ENCODE data around the gene RARRES2. TPM values are rescaled to one million over a fixed set of nuclear protein-coding genes. Genes with fewer than 3 reads are reported as not detected.

Gene RARRES2
- total and polyA plus RNA-seq, 2 of the 13 experiments (the other 11 are each of a cell fraction or from before 2014, with no cell fraction given), result 134 to 172 TPM

GRCh38 chr7:150378853-150379440 lies 37.5 kb upstream of the RARRES2 start, which contains the start of gene ZNF775 (continued):
- TF ChIP-seq, protein P1, sequence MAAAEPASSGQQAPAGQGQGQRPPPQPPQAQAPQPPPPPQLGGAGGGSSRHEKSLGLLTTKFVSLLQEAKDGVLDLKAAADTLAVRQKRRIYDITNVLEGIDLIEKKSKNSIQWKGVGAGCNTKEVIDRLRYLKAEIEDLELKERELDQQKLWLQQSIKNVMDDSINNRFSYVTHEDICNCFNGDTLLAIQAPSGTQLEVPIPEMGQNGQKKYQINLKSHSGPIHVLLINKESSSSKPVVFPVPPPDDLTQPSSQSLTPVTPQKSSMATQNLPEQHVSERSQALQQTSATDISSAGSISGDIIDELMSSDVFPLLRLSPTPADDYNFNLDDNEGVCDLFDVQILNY (CRISPR knock-in tag; conservative IDR thresholded peaks at IDR 0.05), result no peak
- TF ChIP-seq ZNF782 (CRISPR knock-in tag; IDR thresholded peaks at IDR 0.05; ENCODE audit: borderline replicate concordance) (no peak), REL (CRISPR knock-in tag; conservative IDR thresholded peaks at IDR 0.05) (no peak), HMG20A (CRISPR knock-in tag; IDR thresholded peaks at IDR 0.05; ENCODE audit: borderline replicate concordance) (peak; percentile 14; the same call in 1 of the 2 replicates), ZNF207 (IDR thresholded peaks at IDR 0.05; ENCODE audit: borderline replicate concordance) (no peak), MTF2 (CRISPR knock-in tag; IDR thresholded peaks at IDR 0.05; ENCODE audit: borderline replicate concordance) (no peak), SP140L (CRISPR knock-in tag; IDR thresholded peaks at IDR 0.05; ENCODE audit: borderline replicate concordance) (no peak), SETDB1 (CRISPR knock-in tag; IDR thresholded peaks at IDR 0.05; ENCODE audit: borderline replicate concordance) (no peak), MAF1 (CRISPR knock-in tag; IDR thresholded peaks at IDR 0.05; ENCODE audit: borderline replicate concordance) (peak; percentile 34; the same call in 1 of the 2 replicates), ZNF670 (CRISPR knock-in tag; IDR thresholded peaks at IDR 0.05; ENCODE audit: borderline replicate concordance) (no peak), ZNF816 (CRISPR knock-in tag; IDR thresholded peaks at IDR 0.05; ENCODE audit: borderline replicate concordance) (no peak), ZNF672 (CRISPR knock-in tag; IDR thresholded peaks at IDR 0.05) (no peak), IRF2 (CRISPR knock-in tag; IDR thresholded peaks at IDR 0.05) (peak; percentile 66; the same call in 1 of the 2 replicates), GTF3A (CRISPR knock-in tag; conservative IDR thresholded peaks at IDR 0.05) (no peak), ZZZ3 (CRISPR knock-in tag; IDR thresholded peaks at IDR 0.05; ENCODE audit: borderline replicate concordance) (no peak), YY1 (IDR thresholded peaks at IDR 0.05; ENCODE audit: insufficient read depth, insufficient replicate concordance, low read depth, low read length) (peak; percentile 71), ZNF501 (CRISPR knock-in tag; IDR thresholded peaks at IDR 0.05) (no peak), CENPT (CRISPR knock-in tag; IDR thresholded peaks at IDR 0.05; ENCODE audit: low read depth) (peak; percentile 46; the same call in 1 of the 2 replicates)
- TF ChIP-seq, protein P2, sequence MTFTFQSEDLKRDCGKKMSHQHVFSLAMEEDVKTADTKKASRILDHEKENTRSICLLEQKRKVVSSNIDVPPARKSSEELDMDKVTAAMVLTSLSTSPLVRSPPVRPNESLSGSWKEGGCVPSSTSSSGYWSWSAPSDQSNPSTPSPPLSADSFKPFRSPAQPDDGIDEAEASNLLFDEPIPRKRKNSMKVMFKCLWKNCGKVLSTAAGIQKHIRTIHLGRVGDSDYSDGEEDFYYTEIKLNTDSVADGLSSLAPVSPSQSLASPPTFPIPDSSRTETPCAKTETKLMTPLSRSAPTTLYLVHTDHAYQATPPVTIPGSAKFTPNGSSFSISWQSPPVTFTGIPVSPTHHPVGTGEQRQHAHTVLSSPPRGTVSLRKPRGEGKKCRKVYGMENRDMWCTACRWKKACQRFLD (CRISPR knock-in tag; IDR thresholded peaks at IDR 0.05; ENCODE audit: borderline replicate concordance), result no peak
- TF ChIP-seq, protein P3, sequence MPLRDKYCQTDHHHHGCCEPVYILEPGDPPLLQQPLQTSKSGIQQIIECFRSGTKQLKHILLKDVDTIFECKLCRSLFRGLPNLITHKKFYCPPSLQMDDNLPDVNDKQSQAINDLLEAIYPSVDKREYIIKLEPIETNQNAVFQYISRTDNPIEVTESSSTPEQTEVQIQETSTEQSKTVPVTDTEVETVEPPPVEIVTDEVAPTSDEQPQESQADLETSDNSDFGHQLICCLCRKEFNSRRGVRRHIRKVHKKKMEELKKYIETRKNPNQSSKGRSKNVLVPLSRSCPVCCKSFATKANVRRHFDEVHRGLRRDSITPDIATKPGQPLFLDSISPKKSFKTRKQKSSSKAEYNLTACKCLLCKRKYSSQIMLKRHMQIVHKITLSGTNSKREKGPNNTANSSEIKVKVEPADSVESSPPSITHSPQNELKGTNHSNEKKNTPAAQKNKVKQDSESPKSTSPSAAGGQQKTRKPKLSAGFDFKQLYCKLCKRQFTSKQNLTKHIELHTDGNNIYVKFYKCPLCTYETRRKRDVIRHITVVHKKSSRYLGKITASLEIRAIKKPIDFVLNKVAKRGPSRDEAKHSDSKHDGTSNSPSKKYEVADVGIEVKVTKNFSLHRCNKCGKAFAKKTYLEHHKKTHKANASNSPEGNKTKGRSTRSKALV (CRISPR knock-in tag; IDR thresholded peaks at IDR 0.05), result peak; percentile 50; the same call in 1 of the 2 replicates
- TF ChIP-seq, protein P4, sequence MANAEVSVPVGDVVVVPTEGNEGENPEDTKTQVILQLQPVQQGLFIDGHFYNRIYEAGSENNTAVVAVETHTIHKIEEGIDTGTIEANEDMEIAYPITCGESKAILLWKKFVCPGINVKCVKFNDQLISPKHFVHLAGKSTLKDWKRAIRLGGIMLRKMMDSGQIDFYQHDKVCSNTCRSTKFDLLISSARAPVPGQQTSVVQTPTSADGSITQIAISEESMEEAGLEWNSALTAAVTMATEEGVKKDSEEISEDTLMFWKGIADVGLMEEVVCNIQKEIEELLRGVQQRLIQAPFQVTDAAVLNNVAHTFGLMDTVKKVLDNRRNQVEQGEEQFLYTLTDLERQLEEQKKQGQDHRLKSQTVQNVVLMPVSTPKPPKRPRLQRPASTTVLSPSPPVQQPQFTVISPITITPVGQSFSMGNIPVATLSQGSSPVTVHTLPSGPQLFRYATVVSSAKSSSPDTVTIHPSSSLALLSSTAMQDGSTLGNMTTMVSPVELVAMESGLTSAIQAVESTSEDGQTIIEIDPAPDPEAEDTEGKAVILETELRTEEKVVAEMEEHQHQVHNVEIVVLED (CRISPR knock-in tag; IDR thresholded peaks at IDR 0.05; ENCODE audit: borderline replicate concordance), result 0 out of 2 replicates have a peak, but pooled peaks have one; percentile 16

All from HepG2 (cell line).